ENCODE data around the gene CCDC51.

DNA sequence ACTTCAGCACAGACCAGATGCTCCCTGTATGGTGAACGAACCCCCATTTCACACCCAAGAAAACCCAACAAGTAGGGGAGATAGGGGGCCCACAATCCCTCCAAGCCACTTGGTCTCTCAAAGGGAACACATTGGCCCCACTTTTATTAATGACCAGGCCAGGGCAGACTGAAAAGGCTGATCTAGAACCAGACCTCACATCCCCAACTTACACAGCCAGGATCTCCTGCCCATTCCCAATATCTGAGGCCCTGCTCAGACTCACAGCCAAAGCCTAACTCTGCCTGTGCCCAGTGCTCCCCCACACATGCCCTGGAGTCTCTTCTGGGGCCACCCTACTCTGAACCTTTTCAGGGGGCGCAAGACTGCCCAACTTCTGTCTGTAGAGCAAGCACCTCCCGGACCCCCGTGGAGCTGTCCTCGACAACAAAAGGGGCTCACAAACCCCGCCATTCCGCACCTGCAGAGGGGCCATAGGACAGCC is 11.8 kb downstream of the CCDC51 start:
- TF ChIP-seq CTCF (conservative IDR thresholded peaks at IDR 0.05; ENCODE audit: low read depth, low read length) (no peak), EZH2 (IDR thresholded peaks at IDR 0.05; ENCODE audit: low read length, unreplicated experiment) (no peak)
